Measurements from ENCODE around the gene CAV1.
A peak's percentile ranks its signal among the peaks of the same experiment; 100 is the strongest.

CAV1 gene

DNA sequence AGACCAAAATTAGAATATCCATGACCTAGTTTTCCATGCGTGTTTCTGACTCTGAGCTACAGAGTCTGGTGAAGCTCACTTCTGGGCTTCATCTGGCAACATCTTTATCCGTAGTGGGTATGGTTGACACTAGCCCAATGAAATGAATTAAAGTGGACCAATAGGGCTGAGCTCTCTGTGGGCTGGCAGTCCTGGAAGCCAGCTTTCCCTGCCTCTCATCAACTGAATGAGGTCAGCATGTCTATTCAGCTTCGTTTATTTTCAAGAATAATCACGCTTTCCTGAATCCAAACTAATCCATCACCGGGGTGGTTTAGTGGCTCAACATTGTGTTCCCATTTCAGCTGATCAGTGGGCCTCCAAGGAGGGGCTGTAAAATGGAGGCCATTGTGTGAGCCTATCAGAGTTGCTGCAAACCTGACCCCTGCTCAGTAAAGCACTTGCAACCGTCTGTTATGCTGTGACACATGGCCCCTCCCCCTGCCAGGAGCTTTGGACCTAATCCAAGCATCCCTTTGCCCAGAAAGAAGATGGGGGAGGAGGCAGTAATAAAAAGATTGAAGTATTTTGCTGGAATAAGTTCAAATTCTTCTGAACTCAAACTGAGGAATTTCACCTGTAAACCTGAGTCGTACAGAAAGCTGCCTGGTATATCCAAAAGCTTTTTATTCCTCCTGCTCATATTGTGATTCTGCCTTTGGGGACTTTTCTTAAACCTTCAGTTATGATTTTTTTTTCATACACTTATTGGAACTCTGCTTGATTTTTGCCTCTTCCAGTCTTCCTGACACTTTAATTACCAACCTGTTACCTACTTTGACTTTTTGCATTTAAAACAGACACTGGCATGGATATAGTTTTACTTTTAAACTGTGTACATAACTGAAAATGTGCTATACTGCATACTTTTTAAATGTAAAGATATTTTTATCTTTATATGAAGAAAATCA is 35.5 kb downstream of the CAV1 start:
- DNase-seq (ENCODE audit: low spot score): no peak

- DNase-seq (ENCODE audit: low spot score): no peak
Observed at GRCh38 chr7:116561697-116562483, 37.1 kb downstream of the CAV1 start.

- DNase-seq (ENCODE audit: low spot score): no peak
Observed at GRCh38 chr7:116562529-116563121, 37.8 kb downstream of the CAV1 start.

DNA sequence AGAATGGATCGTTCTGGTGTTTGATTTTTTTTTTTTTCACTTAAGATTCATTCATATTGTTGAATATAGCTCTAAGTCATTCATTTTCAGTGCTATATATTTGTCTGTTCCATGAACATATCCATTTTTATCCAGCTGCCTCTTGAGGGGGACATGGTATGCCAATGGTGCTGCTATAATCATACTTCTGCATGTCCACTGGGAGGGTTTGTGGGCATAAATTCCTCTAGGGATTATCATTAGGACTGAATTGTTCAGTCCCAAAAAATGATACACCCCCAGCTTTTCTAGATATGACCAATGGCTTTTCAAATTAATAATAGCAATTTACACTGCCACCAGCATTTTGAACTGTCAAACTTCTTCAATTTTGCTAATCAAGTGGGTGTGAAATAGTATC is 41.1 kb downstream of the CAV1 start:
- no peak for DNase-seq (ENCODE audit: low spot score)

- no peak for DNase-seq (ENCODE audit: low spot score)
Observed at GRCh38 chr7:116566666-116567065, 41.8 kb downstream of the CAV1 start.

GRCh38 chr7:116569737-116570136 is 44.9 kb downstream of the CAV1 start:
- no peak for DNase-seq (ENCODE audit: low spot score)

DNA sequence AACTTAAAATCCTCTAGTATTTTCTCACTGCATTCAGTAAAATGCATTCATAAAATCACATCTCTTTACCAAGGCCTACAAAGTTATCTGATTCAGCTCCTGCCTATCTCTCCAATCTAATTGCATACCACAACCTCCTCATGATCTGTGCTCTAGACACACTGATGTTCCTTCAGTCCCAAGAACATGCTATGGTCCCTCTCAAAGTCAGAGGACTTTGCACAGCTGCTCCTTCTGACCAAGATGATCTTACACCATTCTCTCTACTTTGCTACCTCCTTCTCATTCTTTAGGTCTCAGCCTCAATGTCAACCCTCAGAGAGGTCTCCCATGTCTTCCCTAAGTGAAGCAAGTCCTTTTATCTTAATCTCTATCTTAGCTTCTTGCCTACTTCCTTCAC is 45.5 kb downstream of the CAV1 start:
- no peak for DNase-seq (ENCODE audit: low spot score)

DNA sequence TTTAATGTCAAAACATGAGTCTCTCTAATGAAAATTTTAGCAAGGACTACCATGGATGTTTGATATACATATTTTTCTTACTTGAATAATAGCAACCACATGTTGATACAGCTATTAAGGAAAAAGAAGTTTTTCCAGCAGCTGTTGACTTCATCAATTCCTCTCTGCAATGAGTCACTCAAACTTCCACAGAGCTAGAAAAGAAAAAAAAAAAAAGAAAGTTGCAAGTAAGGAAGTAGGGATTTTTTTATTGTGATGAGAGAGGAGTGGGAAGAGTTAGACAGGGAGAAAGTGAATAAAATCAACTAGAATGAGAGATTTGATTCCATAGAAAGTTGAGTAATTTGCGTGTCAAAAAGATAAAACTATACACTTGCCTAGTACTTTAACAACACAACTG is 46.2 kb downstream of the CAV1 start:
- DNase-seq (ENCODE audit: low spot score): no peak

GRCh38 chr7:116571552-116571951 is 46.7 kb downstream of the CAV1 start:
- DNase-seq (ENCODE audit: low spot score): no peak

DNA sequence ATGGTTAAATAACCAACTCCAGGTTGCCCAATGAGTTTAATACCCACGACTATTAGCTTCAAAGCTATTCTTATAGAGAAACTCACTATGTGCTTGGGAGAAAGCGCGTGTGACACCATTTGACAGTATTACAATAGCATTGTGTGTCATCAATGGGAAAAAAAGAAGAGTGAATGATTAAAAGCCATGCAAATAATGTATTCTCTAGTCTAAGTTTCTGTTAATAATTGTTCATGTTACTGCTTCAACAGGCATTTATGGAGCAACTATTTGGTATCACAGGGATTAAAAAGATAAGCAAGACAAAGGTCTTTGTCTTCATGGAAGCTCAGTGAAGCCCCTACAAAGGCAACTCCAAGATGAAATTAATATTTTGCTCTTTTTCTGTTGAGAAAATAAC is 47.2 kb downstream of the CAV1 start:
- DNase-seq (ENCODE audit: low spot score): no peak

GRCh38 chr7:116573541-116573940 is 48.7 kb downstream of the CAV1 start:
- DNase-seq (ENCODE audit: low spot score): no peak

DNA sequence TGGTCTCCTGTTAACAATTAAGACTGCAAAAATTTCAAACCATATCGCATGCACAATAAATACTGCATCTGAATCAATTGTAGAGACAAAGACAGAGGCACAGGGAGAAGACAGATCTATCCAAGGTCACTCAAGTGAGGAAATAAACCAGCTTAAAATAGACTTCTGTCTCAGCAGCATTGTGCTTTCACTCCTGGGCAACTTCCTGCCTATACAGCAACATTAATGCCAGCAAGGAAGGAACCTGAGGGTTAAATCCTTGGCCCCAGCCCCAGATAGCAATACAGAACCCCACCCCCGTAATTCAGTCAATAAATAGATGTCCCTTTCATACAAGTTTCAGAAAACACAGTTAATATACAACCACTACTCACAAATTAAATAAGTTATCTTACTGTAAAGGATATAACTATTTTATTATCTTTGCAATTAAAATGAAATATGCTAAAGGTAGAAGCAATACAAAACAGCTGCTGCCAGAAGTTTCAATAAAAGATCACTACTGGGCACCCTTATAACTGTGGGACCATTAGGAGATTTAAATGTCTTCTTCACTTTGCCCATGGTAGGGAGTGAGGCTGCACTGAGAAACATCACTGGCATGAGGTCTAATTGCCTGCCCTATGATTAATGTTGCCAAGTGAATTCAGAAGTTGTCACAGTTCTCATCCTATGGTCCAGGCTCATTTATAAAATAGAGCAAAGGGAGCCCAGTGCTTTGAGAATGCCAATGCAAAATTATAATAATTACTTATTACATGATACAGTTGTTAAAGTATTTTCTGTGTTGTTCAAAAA is 49.4 kb downstream of the CAV1 start:
- DNase-seq (ENCODE audit: low spot score): no peak

- no peak for DNase-seq (ENCODE audit: low spot score)
Observed at GRCh38 chr7:116575853-116576252, 51.0 kb downstream of the CAV1 start.

- peak; percentile 30 for DNase-seq (ENCODE audit: low spot score)
Observed at GRCh38 chr7:116576350-116577319, 51.8 kb downstream of the CAV1 start.

GRCh38 chr7:116577320-116577871 is 52.6 kb downstream of the CAV1 start:
- no peak for DNase-seq (ENCODE audit: low spot score)

DNA sequence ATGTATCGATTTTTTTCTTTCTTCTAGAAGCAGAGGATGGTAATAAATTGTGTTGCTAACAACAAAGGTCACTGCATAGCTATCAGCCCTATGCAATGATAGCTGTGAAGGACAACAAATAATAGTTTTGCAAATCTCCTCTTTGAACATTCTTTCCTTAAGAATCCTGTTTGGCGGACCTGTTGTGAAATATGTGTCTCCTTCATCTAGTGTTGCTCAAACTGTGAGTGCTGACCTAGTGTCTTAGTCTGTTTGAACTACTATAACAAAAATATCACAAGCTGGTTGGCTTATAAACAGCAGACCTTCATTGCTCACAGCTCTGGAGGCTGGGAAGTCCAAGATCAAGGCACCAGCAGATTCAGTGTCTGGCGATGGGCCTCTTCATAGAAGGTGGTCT is 53.7 kb downstream of the CAV1 start:
- DNase-seq (ENCODE audit: low spot score): no peak

DNA sequence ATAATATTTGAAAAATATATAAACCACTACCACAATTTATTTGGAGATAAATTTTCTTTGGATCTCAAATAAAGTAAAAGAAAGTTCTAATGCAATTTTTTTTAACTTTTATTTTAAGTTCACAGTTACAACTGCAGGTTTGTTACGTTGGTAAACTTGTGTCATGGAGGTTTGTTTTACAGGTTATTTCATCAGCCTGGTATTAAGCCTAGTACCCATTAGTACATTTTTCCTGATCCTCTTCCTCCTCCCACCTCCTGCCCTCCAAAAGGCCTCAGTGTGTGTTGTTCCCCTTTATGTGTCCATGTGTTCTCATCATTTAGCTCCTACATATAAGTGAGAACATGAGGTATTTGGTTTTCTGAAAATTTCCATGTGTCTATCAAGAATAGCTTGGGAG is 54.5 kb downstream of the CAV1 start:
- DNase-seq (ENCODE audit: low spot score): no peak

DNA sequence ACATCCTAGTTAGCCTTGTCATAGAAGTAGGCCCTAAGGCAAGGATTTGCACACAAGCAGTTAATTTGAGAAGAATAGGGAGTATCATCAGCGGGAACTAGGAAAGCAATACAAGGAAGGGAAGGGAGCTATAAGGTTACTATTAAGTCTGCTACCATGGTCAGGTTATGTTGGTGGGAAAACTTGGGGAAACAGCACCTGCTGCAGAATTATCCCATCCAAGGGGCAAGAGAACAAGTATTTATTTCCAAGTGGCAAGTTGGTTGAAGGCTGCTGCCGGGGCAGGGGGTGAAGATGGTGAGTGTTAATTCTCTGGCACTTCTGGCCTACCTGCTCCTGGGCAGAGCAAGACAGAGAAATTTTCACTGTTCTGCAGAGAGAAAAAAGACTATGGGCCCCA is 55.0 kb downstream of the CAV1 start:
- DNase-seq (ENCODE audit: low spot score): no peak

GRCh38 chr7:116582164-116582732 is 57.4 kb downstream of the CAV1 start:
- no peak for DNase-seq (ENCODE audit: low spot score)

- no peak for DNase-seq (ENCODE audit: low spot score)
Observed at GRCh38 chr7:116582806-116583444, 58.1 kb downstream of the CAV1 start.

Data from SW480 (cell line).